NCI-H2196 treated with DMSO at 0.1 percent for 48 hours (cell line): ENCODE measurements around the gene ROBO1.
"Not testable (repeated sequence)": the region's sequence is repeated elsewhere in the genome, so short reads cannot be mapped to it uniquely, and the experiment has no call there.

ENCODE experiments used
- DNase-seq: peaks from one replicate; lab custom pipeline; 2025; ENCODE audit not compliant: unreplicated experiment; lab: John Stamatoyannopoulos, UW

ROBO1 gene

GRCh38 chr3:78726545-78726944 lies 1041.3 kb downstream of the ROBO1 start:
- no peak for DNase-seq

DNA sequence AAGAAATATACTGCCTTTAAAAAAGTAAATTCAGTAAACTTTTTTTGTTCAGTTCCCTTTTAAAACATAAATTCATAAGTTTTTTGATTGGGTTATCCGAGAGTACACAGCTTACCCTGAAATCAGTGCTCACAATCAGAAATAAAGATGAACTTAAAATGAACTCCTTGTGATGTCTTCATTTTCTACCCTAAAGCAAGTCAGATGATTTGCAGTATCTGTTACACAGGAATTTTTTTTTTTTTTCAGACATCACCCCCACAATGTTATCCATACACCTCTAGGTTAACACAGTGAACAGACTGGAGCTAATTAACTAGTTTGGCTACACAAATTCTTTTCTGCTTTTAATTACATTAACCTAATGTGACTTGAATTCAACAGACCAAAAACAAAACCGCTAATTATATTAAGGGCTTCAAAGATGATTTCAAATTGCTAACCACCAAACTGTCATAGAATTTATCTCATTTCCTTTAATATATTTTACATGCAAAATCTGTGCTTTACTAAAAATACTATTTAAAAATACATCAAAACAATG lies 1042.0 kb downstream of the ROBO1 start:
- DNase-seq = no peak

GRCh38 chr3:78724859-78725258 lies 1042.9 kb downstream of the ROBO1 start:
- DNase-seq = no peak

DNA sequence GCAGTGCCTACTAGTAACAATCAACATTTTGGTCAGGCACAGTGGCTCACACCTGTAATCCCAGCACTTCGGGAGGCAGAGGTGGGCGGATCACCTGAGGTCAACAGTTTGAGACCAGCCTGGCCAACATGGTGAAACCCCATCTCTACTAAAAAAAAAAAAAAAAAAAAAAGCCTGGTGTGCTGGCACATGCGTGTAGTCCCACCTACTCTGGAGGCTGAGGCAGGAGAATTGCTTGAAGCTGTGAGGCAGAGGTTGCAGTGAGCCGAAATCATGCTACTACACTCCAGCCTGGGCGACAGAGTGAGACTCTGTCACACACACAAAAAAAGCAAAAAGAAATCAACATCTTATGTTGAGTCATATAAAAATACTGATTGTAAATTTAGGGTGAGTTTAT lies 1043.4 kb downstream of the ROBO1 start:
- not testable (repeated sequence) for DNase-seq

GRCh38 chr3:78721771-78722543 lies 1045.8 kb downstream of the ROBO1 start:
- DNase-seq = no peak

- DNase-seq = no peak
These were observed 1049.1 kb downstream of the ROBO1 start for GRCh38 chr3:78718707-78719106.

- DNase-seq = no peak
These were observed 1050.8 kb downstream of the ROBO1 start for GRCh38 chr3:78717041-78717440.

DNA sequence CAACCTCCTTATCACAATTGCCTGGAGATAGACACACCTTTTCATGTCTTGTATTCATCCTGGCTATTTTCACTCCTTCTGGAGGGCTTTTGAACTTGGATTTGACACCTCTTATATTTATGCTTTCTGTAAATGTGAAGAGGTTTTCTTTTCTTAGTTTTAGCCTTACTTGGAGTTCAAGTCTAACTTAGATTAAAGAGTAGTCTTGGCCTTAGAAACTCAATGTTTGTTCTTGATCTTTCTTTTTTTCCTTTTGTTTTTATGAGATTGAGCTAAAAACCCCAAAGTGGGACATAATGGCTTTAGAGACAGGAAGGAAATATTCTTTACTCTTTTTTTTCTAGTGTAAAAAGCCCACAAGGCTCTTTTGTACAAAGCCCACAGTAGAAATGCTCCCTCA lies 1054.9 kb downstream of the ROBO1 start:
- DNase-seq = no peak

DNA sequence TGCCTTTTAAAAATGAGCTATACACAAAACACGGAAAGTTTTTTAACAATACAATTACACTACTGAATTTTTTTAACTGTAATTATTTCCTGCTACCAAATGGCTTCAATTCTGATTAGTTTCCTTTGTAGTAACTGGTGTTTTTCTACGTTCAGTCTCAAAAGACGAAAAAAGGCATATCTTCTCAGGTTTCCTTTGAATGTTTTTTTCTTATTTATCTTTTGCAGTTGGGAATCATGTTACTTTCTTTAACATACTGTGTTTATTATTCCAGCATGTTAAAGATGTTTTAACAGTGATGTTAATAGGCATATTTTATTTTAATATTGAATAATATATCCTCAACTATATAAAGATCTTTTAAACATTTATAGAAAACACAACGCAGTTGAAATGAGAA lies 1055.5 kb downstream of the ROBO1 start:
- no peak for DNase-seq

DNA sequence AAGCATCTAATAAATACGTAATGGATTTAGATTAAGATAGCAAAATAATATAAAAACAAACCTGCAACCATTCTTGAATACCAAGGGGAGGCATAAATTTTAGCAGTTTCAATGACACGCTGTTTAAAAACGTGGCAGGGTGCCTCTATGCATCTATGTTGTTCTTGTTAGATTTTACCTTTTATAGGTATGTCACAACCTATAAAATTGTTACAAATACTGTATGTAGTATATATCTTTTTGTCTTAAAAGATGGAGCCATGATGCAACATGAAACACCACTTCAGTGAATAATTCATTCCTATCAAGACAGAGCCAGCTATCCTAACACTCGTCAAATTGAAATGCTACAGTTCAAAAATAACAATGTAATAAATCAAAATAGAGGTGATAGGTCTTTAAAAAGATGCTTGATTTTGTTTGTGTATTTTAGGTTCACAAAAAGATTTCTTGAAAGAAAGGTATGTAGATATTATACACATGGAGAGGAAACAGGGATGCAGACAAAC lies 1059.2 kb downstream of the ROBO1 start:
- DNase-seq = no peak

GRCh38 chr3:78707609-78708008 lies 1060.2 kb downstream of the ROBO1 start:
- no peak for DNase-seq

GRCh38 chr3:78706906-78707523 lies 1060.8 kb downstream of the ROBO1 start:
- no peak for DNase-seq

GRCh38 chr3:78703944-78704343 lies 1063.9 kb downstream of the ROBO1 start:
- no peak for DNase-seq

GRCh38 chr3:78701537-78701936 lies 1066.3 kb downstream of the ROBO1 start:
- no peak for DNase-seq

- DNase-seq = no peak
These were observed 1069.4 kb downstream of the ROBO1 start for GRCh38 chr3:78698431-78698830.

- DNase-seq = no peak
These were observed 1070.4 kb downstream of the ROBO1 start for GRCh38 chr3:78697426-78697825.

GRCh38 chr3:78690766-78691165 lies 1077.0 kb downstream of the ROBO1 start:
- DNase-seq = no peak

- no peak for DNase-seq
These were observed 1078.4 kb downstream of the ROBO1 start for GRCh38 chr3:78689378-78689777.

- no peak for DNase-seq
These were observed 1080.3 kb downstream of the ROBO1 start for GRCh38 chr3:78687520-78687919.

- no peak for DNase-seq
These were observed 1084.5 kb downstream of the ROBO1 start for GRCh38 chr3:78683284-78683683.

DNA sequence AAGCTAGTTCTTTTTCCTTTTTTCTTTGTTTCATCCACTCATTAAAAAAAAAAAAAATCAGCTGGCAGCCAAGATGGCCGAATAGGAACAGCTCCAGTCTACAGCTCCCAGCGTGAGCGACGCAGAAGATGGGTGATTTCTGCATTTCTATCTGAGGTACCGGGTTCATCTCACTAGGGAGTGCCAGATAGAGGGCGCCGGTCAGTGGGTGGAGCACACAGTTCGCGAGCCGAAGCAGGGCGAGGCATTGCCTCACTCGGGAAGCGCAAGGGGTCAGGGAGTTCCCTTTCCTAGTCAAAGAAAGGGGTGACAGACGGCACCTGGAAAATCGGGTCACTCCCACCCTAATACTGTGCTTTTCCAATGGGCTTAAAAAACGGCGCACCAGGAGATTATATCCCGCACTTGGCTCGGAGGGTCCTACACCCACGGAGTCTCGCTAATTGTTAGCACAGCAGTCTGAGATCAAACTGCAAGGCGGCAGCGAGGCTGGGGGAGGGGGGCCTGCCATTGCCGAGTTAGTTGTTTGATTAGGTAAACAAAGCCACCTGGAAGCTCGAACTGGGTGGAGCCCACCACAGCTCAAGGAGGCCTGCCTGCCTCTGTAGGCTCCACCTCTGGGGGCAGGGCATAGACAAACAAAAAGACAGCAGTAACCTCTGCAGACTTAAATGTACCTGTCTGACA lies 1092.5 kb downstream of the ROBO1 start:
- DNase-seq = not testable (repeated sequence)

- DNase-seq = no peak
These were observed 1097.1 kb downstream of the ROBO1 start for GRCh38 chr3:78670746-78671145.
